H9 (cell line): ENCODE results near the gene RFPL1. TPM values are rescaled to one million over a fixed set of nuclear protein-coding genes. Genes with fewer than 3 reads are reported as not detected.

Source experiments
- DNase-seq: peaks from one replicate; pipeline ENCODE4 v3.0.0-alpha.2; 2017
- H2AFZ ChIP-seq: one replicate; pipeline ENCODE4 v1.6.1; 2013; ENCODE audit warnings: mild to moderate bottlenecking, low read length, control low read depth, moderate library complexity
- H2AK5ac ChIP-seq: 2 replicates; pipeline ENCODE4 v1.6.1; 2013; ENCODE audit warnings: low read length, control low read depth, mixed read lengths; ENCODE audit not compliant: insufficient read length
- H2BK120ac ChIP-seq: one replicate; pipeline ENCODE4 v1.6.1; 2013; ENCODE audit warnings: low read depth, mild to moderate bottlenecking, low read length, control low read depth, inconsistent platforms; ENCODE audit not compliant: poor library complexity, severe bottlenecking
- H2BK12ac ChIP-seq: 2 replicates; pipeline ENCODE4 v1.6.1; 2013; ENCODE audit warnings: low read length, control low read depth, mixed read lengths, low read depth; ENCODE audit not compliant: insufficient read length
- H2BK15ac ChIP-seq: 2 replicates; pipeline ENCODE4 v1.6.1; 2013; ENCODE audit warnings: low read depth, low read length, control low read depth
- H2BK20ac ChIP-seq: one replicate; pipeline ENCODE4 v1.6.1; 2013; ENCODE audit warnings: low read depth, mild to moderate bottlenecking, low read length, control low read depth, inconsistent platforms; ENCODE audit not compliant: poor library complexity, severe bottlenecking
- H2BK5ac ChIP-seq: 2 replicates; pipeline ENCODE4 v1.6.1; 2013; ENCODE audit warnings: low read length, control low read depth, mixed read lengths; ENCODE audit not compliant: insufficient read length
- H3K14ac ChIP-seq: 2 replicates; pipeline ENCODE4 v1.6.1; 2013; ENCODE audit warnings: low read length, control low read depth; ENCODE audit not compliant: insufficient read depth
- H3K18ac ChIP-seq: 2 replicates; pipeline ENCODE4 v1.6.1; 2013; ENCODE audit warnings: low read depth, mild to moderate bottlenecking, mixed read lengths, low read length, control low read depth; ENCODE audit not compliant: insufficient read length
- H3K23ac ChIP-seq: 2 replicates; pipeline ENCODE4 v1.6.1; 2013; ENCODE audit warnings: low read length, control low read depth, mixed read lengths, low read depth; ENCODE audit not compliant: insufficient read length
- H3K23me2 ChIP-seq: 2 replicates; pipeline ENCODE4 v1.6.1; 2013; ENCODE audit warnings: low read depth, mild to moderate bottlenecking, mixed read lengths, low read length, control low read depth; ENCODE audit not compliant: insufficient read length, poor library complexity, severe bottlenecking
- H3K27ac ChIP-seq: 2 replicates; pipeline ENCODE4 v1.5.1; 2013; ENCODE audit warnings: low read length, control low read depth, mixed read lengths, low read depth; ENCODE audit not compliant: insufficient read length
- H3K27me3 ChIP-seq: 2 replicates; pipeline ENCODE4 v1.6.1; 2013; ENCODE audit warnings: low read length, control low read depth, inconsistent platforms; ENCODE audit not compliant: insufficient read depth
- H3K4ac ChIP-seq: 2 replicates; pipeline ENCODE4 v1.6.1; 2013; ENCODE audit warnings: low read depth, mild to moderate bottlenecking, control low read depth, inconsistent platforms, low read length, moderate library complexity
- H3K4me1 ChIP-seq: 2 replicates; pipeline ENCODE4 v1.6.1; 2013; ENCODE audit warnings: low read length, control low read depth, inconsistent platforms; ENCODE audit not compliant: insufficient read depth
- H3K4me2 ChIP-seq: 2 replicates; pipeline ENCODE4 v1.6.1; 2013; ENCODE audit warnings: low read length, control low read depth, mixed read lengths; ENCODE audit not compliant: insufficient read length, insufficient read depth
- H3K56ac ChIP-seq: 2 replicates; pipeline ENCODE4 v1.6.1; 2013; ENCODE audit warnings: low read depth, mild to moderate bottlenecking, mixed read lengths, low read length, control low read depth; ENCODE audit not compliant: insufficient read length
- H3K79me1 ChIP-seq: 2 replicates; pipeline ENCODE4 v1.6.1; 2013; ENCODE audit warnings: low read depth, mild to moderate bottlenecking, moderate library complexity, low read length, control low read depth, inconsistent platforms; ENCODE audit not compliant: insufficient read depth, poor library complexity, severe bottlenecking
- H3K79me2 ChIP-seq: 2 replicates; pipeline ENCODE4 v1.6.1; 2013; ENCODE audit warnings: low read length, control low read depth, inconsistent platforms; ENCODE audit not compliant: insufficient read depth
- H3K9ac ChIP-seq: 2 replicates; pipeline ENCODE4 v1.6.1; 2013; ENCODE audit warnings: low read length, control low read depth, mixed read lengths; ENCODE audit not compliant: insufficient read length; ENCODE audit errors: extremely low read depth
- H3K9me3 ChIP-seq: one replicate; pipeline ENCODE4 v1.6.1; 2013; ENCODE audit warnings: low read depth, low read length, inconsistent platforms; ENCODE audit not compliant: control insufficient read depth
- H3T11ph ChIP-seq: one replicate; pipeline ENCODE4 v1.6.1; 2013; ENCODE audit warnings: mild to moderate bottlenecking, low read length, control low read depth, inconsistent platforms
- H4K20me1 ChIP-seq: one replicate; pipeline ENCODE4 v1.6.1; 2013; ENCODE audit not compliant: control insufficient read depth, insufficient read length, insufficient read depth
- H4K5ac ChIP-seq: 2 replicates; pipeline ENCODE4 v1.6.1; 2013; ENCODE audit warnings: low read depth, mild to moderate bottlenecking, mixed read lengths, low read length, control low read depth; ENCODE audit not compliant: insufficient read length
- H4K8ac ChIP-seq: replicated peaks from 2 replicates; pipeline ENCODE4 v1.6.1; 2013; ENCODE audit warnings: low read length, control low read depth, mixed read lengths, low read depth; ENCODE audit not compliant: insufficient read length
- H4K91ac ChIP-seq: 2 replicates; pipeline ENCODE4 v1.6.1; 2013; ENCODE audit warnings: low read depth, mild to moderate bottlenecking, moderate library complexity, mixed read lengths, low read length, control low read depth; ENCODE audit not compliant: insufficient read length
- H3K27ac Mint-ChIP-seq, 3 experiments: 2 replicates in 2 of 3; 3 replicates in 1 of 3; pipeline ENCODE4 v1.8.0; 2020 to 2021; ENCODE audit warnings: mixed read lengths in 3 of 3, mild to moderate bottlenecking in 1 of 3, moderate library complexity in 1 of 3
- H3K27me3 Mint-ChIP-seq: 2 replicates; pipeline ENCODE4 v1.8.0; 2021; ENCODE audit warnings: low read depth, mild to moderate bottlenecking, moderate library complexity, mixed read lengths
- H3K36me3 Mint-ChIP-seq, 3 experiments: 2 replicates in 2 of 3; 3 replicates in 1 of 3; pipeline ENCODE4 v1.8.0; 2020 to 2021; ENCODE audit warnings: low read depth in 3 of 3, mixed read lengths in 3 of 3; ENCODE audit not compliant: insufficient read depth in 1 of 3
- H3K4me1 Mint-ChIP-seq, 2 experiments: 2 replicates each; pipeline ENCODE4 v1.8.0; 2020; ENCODE audit warnings: mixed read lengths in 2 of 2
- H3K4me3 Mint-ChIP-seq, 2 experiments: 2 replicates in 1 of 2; 3 replicates in 1 of 2; pipeline ENCODE4 v1.8.0; 2020 to 2021; ENCODE audit warnings: mild to moderate bottlenecking in 2 of 2, mixed read lengths in 2 of 2, moderate library complexity in 1 of 2
- H3K9me3 Mint-ChIP-seq, 2 experiments: 2 replicates in 1 of 2; 3 replicates in 1 of 2; pipeline ENCODE4 v1.8.0; 2020; ENCODE audit warnings: mild to moderate bottlenecking in 2 of 2, mixed read lengths in 2 of 2, moderate library complexity in 1 of 2
- WGBS: extraction: QIAGEN DNeasy Blood & Tissue Kit; methylation state at CpG from one replicate; pipeline ENCODE4 v1.1.7; 2013; ENCODE audit warnings: missing lambda C conversion rate, low lambda C conversion rate, mixed read lengths; ENCODE audit not compliant: insufficient read length; ENCODE audit errors: extremely low coverage; 5-methylcytosine and 5-hydroxymethylcytosine counted together
- total RNA-seq: library from RNA; stranded (reverse); gene quantifications from 2 replicates; pipeline ENCODE4 v1.2.1, GENCODE V29; 2021
- TF ChIP-seq, protein P1 (sequence below): fragments of 200-600 bp; sonication (generic); conservative IDR thresholded peaks from 3 replicates; pipeline ENCODE4 v1.8.0; 2021; ENCODE audit warnings: antibody characterized with exemption, mild to moderate bottlenecking

The RFPL1 gene
- total RNA-seq, 1 experiment from 2014 or later = not detected

GRCh38 chr22:29394931-29395581, 43.3 kb upstream of the RFPL1 start:
- Histone ChIP-seq H3K9me3 (no peaks in the 10 kb centered on the region), H3K27ac (no peak overlapping the region), H3K23me2 (no peaks in the 10 kb centered on the region), H3K79me1 (no peaks in the 10 kb centered on the region), H2BK5ac (no peak overlapping the region), H2BK20ac (no peak overlapping the region), H2BK15ac (no peak overlapping the region), H3K9ac (no peak overlapping the region), H3K79me2 (no peaks in the 10 kb centered on the region), H3K23ac (no peak overlapping the region), H2BK12ac (no peak overlapping the region), H3K18ac (no peak overlapping the region), H4K91ac (no peak overlapping the region), H3K56ac (no peak overlapping the region), H4K8ac (no peak overlapping the region), H4K20me1 (no peaks in the 10 kb centered on the region), H3T11ph (no peak overlapping the region), H2BK120ac (no peak overlapping the region), H2AK5ac (no peak overlapping the region), H3K4ac (no peak overlapping the region), H3K4me2 (no peak overlapping the region), H3K4me1 (no peaks in the 10 kb centered on the region), H3K14ac (no peak overlapping the region), H4K5ac (no peak overlapping the region), H3K27me3 (no peaks in the 10 kb centered on the region), H2AFZ (no peak overlapping the region)
- no peaks in the 10 kb centered on the region for H3K36me3 Mint-ChIP-seq
- no peaks in the 10 kb centered on the region for H3K9me3 Mint-ChIP-seq
- peak; percentile 80 for DNase-seq
- H3K27me3 Mint-ChIP-seq = peaks cover 5% of the 10 kb centered on the region
- no CpG with 5 or more reads among the region's 10 CpGs for WGBS
- TF ChIP-seq, protein P1, sequence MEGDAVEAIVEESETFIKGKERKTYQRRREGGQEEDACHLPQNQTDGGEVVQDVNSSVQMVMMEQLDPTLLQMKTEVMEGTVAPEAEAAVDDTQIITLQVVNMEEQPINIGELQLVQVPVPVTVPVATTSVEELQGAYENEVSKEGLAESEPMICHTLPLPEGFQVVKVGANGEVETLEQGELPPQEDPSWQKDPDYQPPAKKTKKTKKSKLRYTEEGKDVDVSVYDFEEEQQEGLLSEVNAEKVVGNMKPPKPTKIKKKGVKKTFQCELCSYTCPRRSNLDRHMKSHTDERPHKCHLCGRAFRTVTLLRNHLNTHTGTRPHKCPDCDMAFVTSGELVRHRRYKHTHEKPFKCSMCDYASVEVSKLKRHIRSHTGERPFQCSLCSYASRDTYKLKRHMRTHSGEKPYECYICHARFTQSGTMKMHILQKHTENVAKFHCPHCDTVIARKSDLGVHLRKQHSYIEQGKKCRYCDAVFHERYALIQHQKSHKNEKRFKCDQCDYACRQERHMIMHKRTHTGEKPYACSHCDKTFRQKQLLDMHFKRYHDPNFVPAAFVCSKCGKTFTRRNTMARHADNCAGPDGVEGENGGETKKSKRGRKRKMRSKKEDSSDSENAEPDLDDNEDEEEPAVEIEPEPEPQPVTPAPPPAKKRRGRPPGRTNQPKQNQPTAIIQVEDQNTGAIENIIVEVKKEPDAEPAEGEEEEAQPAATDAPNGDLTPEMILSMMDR = peak; percentile 93
- H3K4me1 Mint-ChIP-seq = peaks cover 2 to 5% of the 10 kb centered on the region in 2 experiments; a peak in 2 of 4 replicates
- peak overlapping the region in 1 of 2 experiments; percentile 27; a peak in 1 of 5 replicates for H3K4me3 Mint-ChIP-seq
- no peak overlapping the region for H3K27ac Mint-ChIP-seq
